Measurements from ENCODE around the gene SATB1.

SATB1 gene

DNA sequence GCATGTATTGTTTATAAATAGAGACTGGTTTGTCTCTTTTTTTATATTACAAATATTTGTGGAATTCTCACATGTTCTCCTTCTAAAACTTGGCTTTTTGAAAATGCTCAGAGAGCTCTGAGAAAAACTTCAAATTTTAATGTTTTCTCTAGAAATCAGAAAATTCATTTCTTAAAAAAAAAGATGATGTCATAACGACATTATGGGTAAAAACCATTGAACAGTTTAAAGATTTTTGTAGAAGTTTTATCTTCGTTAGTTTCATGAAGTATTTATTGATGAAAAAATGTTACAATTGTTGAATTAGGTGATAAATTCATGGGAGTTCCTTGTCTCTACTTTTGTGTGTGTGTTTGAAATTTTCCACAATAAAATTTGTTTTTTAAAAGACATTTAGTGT is 81.3 kb downstream of the SATB1 start:
- TF ChIP-seq, protein P1, sequence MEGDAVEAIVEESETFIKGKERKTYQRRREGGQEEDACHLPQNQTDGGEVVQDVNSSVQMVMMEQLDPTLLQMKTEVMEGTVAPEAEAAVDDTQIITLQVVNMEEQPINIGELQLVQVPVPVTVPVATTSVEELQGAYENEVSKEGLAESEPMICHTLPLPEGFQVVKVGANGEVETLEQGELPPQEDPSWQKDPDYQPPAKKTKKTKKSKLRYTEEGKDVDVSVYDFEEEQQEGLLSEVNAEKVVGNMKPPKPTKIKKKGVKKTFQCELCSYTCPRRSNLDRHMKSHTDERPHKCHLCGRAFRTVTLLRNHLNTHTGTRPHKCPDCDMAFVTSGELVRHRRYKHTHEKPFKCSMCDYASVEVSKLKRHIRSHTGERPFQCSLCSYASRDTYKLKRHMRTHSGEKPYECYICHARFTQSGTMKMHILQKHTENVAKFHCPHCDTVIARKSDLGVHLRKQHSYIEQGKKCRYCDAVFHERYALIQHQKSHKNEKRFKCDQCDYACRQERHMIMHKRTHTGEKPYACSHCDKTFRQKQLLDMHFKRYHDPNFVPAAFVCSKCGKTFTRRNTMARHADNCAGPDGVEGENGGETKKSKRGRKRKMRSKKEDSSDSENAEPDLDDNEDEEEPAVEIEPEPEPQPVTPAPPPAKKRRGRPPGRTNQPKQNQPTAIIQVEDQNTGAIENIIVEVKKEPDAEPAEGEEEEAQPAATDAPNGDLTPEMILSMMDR (IDR thresholded peaks at IDR 0.05; ENCODE audit: insufficient read depth, low read length) = no peak
- TF ChIP-seq, protein P2, sequence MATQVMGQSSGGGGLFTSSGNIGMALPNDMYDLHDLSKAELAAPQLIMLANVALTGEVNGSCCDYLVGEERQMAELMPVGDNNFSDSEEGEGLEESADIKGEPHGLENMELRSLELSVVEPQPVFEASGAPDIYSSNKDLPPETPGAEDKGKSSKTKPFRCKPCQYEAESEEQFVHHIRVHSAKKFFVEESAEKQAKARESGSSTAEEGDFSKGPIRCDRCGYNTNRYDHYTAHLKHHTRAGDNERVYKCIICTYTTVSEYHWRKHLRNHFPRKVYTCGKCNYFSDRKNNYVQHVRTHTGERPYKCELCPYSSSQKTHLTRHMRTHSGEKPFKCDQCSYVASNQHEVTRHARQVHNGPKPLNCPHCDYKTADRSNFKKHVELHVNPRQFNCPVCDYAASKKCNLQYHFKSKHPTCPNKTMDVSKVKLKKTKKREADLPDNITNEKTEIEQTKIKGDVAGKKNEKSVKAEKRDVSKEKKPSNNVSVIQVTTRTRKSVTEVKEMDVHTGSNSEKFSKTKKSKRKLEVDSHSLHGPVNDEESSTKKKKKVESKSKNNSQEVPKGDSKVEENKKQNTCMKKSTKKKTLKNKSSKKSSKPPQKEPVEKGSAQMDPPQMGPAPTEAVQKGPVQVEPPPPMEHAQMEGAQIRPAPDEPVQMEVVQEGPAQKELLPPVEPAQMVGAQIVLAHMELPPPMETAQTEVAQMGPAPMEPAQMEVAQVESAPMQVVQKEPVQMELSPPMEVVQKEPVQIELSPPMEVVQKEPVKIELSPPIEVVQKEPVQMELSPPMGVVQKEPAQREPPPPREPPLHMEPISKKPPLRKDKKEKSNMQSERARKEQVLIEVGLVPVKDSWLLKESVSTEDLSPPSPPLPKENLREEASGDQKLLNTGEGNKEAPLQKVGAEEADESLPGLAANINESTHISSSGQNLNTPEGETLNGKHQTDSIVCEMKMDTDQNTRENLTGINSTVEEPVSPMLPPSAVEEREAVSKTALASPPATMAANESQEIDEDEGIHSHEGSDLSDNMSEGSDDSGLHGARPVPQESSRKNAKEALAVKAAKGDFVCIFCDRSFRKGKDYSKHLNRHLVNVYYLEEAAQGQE (IDR thresholded peaks at IDR 0.05; ENCODE audit: insufficient replicate concordance, low read depth) = no peak
- TF ChIP-seq SPI1 (IDR thresholded peaks at IDR 0.05; ENCODE audit: borderline replicate concordance, low read depth) (no peak), GABPA (IDR thresholded peaks at IDR 0.05; ENCODE audit: low read depth) (no peak), POLR2AphosphoS5 (IDR thresholded peaks at IDR 0.05; ENCODE audit: low read depth) (no peak)
- H3K27ac ChIP-seq (replicated peaks) = no peak overlapping the region
- DNase-seq (ENCODE audit: low read depth in 1 of 2, low spot score in 1 of 2) = no peak
- no peaks in the 10 kb centered on the region for H3K27me3 ChIP-seq (ENCODE audit: insufficient read depth, poor library complexity, severe bottlenecking)
- no peak overlapping the region for H3K4me3 ChIP-seq (replicated peaks; ENCODE audit: insufficient read depth, low read length)

DNA sequence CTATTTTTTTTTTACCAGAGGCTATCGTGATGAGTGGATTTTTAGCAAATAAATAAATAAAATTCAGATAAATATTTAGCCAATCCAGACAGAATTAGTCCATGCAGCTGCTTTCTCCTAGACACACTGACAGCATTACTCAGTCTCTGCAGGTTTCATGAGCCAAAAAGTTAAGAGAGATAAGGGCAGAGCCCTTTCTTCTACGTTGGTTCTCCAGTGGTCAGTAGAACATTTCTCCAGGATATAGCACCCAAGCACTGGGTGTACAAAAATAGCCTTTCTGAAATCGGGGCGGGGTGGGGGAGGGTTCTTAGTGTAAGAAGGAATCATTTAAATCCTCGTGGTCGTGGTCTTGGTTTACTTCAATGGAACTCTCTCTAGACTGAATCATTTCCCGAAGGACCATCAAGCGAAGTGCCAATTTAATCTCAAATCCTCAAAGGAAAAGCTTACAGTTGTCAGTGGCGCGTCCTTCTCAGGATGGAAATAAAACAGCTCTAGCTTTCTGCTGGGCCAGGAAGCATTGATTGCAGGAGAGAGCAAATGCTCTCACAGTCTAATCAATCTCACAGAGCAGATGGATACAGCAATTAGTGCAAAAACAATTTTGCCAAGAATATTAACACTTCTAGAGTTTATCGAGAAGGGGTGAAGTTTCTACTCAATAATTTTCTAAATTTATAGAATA is 86.2 kb downstream of the SATB1 start:
- no peak for DNase-seq (ENCODE audit: low read depth in 1 of 2, low spot score in 1 of 2)
- Histone ChIP-seq H3K27me3 (ENCODE audit: insufficient read depth, poor library complexity, severe bottlenecking) (no peaks in the 10 kb centered on the region), H3K4me3 (replicated peaks; ENCODE audit: insufficient read depth, low read length) (no peak overlapping the region), H3K27ac (replicated peaks) (no peak overlapping the region)
- TF ChIP-seq, protein P1 (IDR thresholded peaks at IDR 0.05; ENCODE audit: insufficient read depth, low read length) = no peak
- TF ChIP-seq SPI1 (IDR thresholded peaks at IDR 0.05; ENCODE audit: borderline replicate concordance, low read depth) (no peak), POLR2AphosphoS5 (IDR thresholded peaks at IDR 0.05; ENCODE audit: low read depth) (no peak), GABPA (IDR thresholded peaks at IDR 0.05; ENCODE audit: low read depth) (no peak)
- TF ChIP-seq, protein P2 (IDR thresholded peaks at IDR 0.05; ENCODE audit: insufficient replicate concordance, low read depth) = no peak

DNA sequence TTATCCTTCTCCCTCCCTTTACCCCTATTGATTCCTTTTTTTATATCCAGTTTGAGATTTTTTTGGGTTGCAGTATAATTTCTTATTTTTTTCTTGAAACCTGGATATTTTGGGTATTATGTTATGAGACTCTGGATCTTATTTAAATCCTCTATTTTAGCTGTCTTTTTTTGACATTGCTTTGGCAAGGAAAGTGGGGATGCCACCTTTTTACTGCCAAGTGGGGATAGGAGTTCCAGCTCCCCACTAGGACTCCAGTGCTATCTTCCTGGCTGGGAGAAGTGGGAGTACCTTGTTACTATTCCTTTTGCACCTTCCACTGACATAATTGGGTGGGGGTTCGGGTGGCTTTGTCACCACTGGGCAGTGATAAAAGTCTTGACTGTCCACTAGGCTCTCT is 87.9 kb downstream of the SATB1 start:
- TF ChIP-seq GABPA (IDR thresholded peaks at IDR 0.05; ENCODE audit: low read depth) (no peak), POLR2AphosphoS5 (IDR thresholded peaks at IDR 0.05; ENCODE audit: low read depth) (no peak), SPI1 (IDR thresholded peaks at IDR 0.05; ENCODE audit: borderline replicate concordance, low read depth) (no peak)
- TF ChIP-seq, protein P2 (IDR thresholded peaks at IDR 0.05; ENCODE audit: insufficient replicate concordance, low read depth) = no peak
- TF ChIP-seq, protein P1 (IDR thresholded peaks at IDR 0.05; ENCODE audit: insufficient read depth, low read length) = no peak

More for the DNA sequence above, 87.9 kb downstream of the SATB1 start:
- H3K27ac ChIP-seq (replicated peaks) = no peak overlapping the region
- DNase-seq (ENCODE audit: low read depth in 1 of 2, low spot score in 1 of 2) = no peak
- no peaks in the 10 kb centered on the region for H3K27me3 ChIP-seq (ENCODE audit: insufficient read depth, poor library complexity, severe bottlenecking)
- H3K4me3 ChIP-seq (replicated peaks; ENCODE audit: insufficient read depth, low read length) = no peak overlapping the region

Measured in HL-60 (cell line).